K562 (cell line): ENCODE data around the gene BPIFB2. TPM values are rescaled to one million over a fixed set of nuclear protein-coding genes. Genes with fewer than 3 reads are reported as not detected.

Source experiments
- ATAC-seq: fragments of 200-7000 bp; cut with Tn5 transposase; 3 replicates; pipeline ENCODE4 v1.9.1; 2020; ENCODE audit warnings: moderate library complexity
- BruUV-seq: library from RNA; stranded (reverse); fragments of 400-500 nt; replicated peaks from 2 replicates; lab custom pipeline; 2021; lab: Mats Ljungman, UMichigan
- CTCF ChIA-PET: fragments of 300-600 bp; formaldehyde crosslinking; extraction: SDS; loops from one replicate; lab custom pipeline; 2021; ENCODE audit warnings: low intra/inter-chr PET ratio; lab: Yijun Ruan, JAX
- POLR2A ChIA-PET: fragments of 300-600, 350-650 bp; sonication (Branson Sonifier 250); formaldehyde crosslinking; extraction: SDS; loops from one replicate; lab custom pipeline; 2021; ENCODE audit warnings: antibody characterized with exemption, inconsistent platforms; lab: Yijun Ruan, JAX
- DNase-seq, 4 experiments: peaks; one replicate each; pipeline versions ENCODE4 v3.0.0 to v3.0.0-alpha.2; 2011 to 2018; ENCODE audit warnings: low spot score in 3 of 4, mixed read lengths in 3 of 4; ENCODE audit errors: extremely low read depth in 1 of 4
- FAIRE-seq: peaks from 2 replicates; lab custom pipeline; 2011; peaks lifted over from hg19 to GRCh38; lab: Jason Lieb, UNC
- H2AFZ ChIP-seq: 2 replicates; pipeline ENCODE4 v1.6.0; 2011; ENCODE audit warnings: low read depth, low read length, control low read depth, inconsistent platforms
- H3K27ac ChIP-seq: fragments of 200-600 bp; 3 replicates; pipeline ENCODE4 v1.8.0; 2011; ENCODE audit warnings: low read depth, mild to moderate bottlenecking, control low read depth, inconsistent platforms, low read length, moderate library complexity, mixed read lengths; ENCODE audit errors: extremely low read depth
- H3K27me3 ChIP-seq, 2 experiments: fragments of 300-600 bp in 1 of 2; 2 replicates in 1 of 2; 3 replicates in 1 of 2; pipeline versions ENCODE4 v1.6.0 to v1.8.0; 2011; ENCODE audit warnings: inconsistent platforms in 2 of 2, low read length in 2 of 2, mild to moderate bottlenecking in 1 of 2, mixed read lengths in 1 of 2, moderate library complexity in 1 of 2; ENCODE audit not compliant: control insufficient read depth in 2 of 2, insufficient read depth in 2 of 2
- H3K36me3 ChIP-seq: fragments of 300-600 bp; 3 replicates; pipeline ENCODE4 v1.8.0; 2011; ENCODE audit warnings: mild to moderate bottlenecking, low read length, inconsistent platforms; ENCODE audit not compliant: control insufficient read depth, insufficient read depth
- H3K4me1 ChIP-seq, 2 experiments: fragments of 200-600 bp in 1 of 2; replicated peaks in 1 of 2; 2 replicates in 1 of 2; 3 replicates in 1 of 2; pipeline versions ENCODE4 v1.5.1 to v1.8.0; 2011; ENCODE audit warnings: inconsistent platforms in 2 of 2, low read length in 2 of 2, mild to moderate bottlenecking in 1 of 2, mixed read lengths in 1 of 2, moderate library complexity in 1 of 2; ENCODE audit not compliant: control insufficient read depth in 2 of 2, insufficient read depth in 2 of 2
- H3K4me2 ChIP-seq: 2 replicates; pipeline ENCODE4 v1.6.1; 2011; ENCODE audit warnings: low read length, control low read depth, inconsistent platforms, mixed read lengths; ENCODE audit not compliant: insufficient read depth
- H3K4me3 ChIP-seq: fragments of 200-600 bp; sonication (generic), shearing (Covaris generic); 2 replicates; pipeline ENCODE4 v1.5.1; 2016; ENCODE audit warnings: control low read depth, inconsistent platforms
- H3K79me2 ChIP-seq: fragments of 200-600 bp; 3 replicates; pipeline ENCODE4 v1.8.0; 2011; ENCODE audit warnings: low read length, inconsistent platforms; ENCODE audit not compliant: control insufficient read depth, insufficient read depth
- H3K9ac ChIP-seq, 2 experiments: 2 replicates each; pipeline versions ENCODE4 v1.6.0 to v1.6.1; 2011; ENCODE audit warnings: low read depth in 2 of 2, low read length in 2 of 2, control low read depth in 1 of 2, inconsistent platforms in 1 of 2, mild to moderate bottlenecking in 1 of 2, mixed read lengths in 1 of 2; ENCODE audit not compliant: insufficient read depth in 1 of 2
- H3K9me1 ChIP-seq: one replicate; pipeline ENCODE4 v1.6.0; 2011; ENCODE audit warnings: inconsistent platforms, mild to moderate bottlenecking, low read length, moderate library complexity; ENCODE audit not compliant: control insufficient read depth, insufficient read depth
- H3K9me3 ChIP-seq: replicated peaks from 2 replicates; pipeline ENCODE4 v1.5.1; 2011; ENCODE audit warnings: low read depth, low read length, inconsistent platforms; ENCODE audit not compliant: control insufficient read depth, insufficient read depth
- H4K20me1 ChIP-seq: replicated peaks from 2 replicates; pipeline ENCODE4 v1.6.1; 2011; ENCODE audit warnings: low read length, inconsistent platforms, mixed read lengths; ENCODE audit not compliant: control insufficient read depth, insufficient read depth
- BRCA1 ChIP-seq, 2 experiments: fragments of 450-650 bp in 1 of 2; sonication (generic) in 1 of 2; formaldehyde crosslinking in 1 of 2; IDR thresholded peaks; 2 replicates each; pipeline versions ENCODE4 v1.5.0 to v1.6.1; 2017 to 2020; ENCODE audit warnings: mild to moderate bottlenecking in 1 of 2, missing genetic modification reagents in 1 of 2
- CAMTA2 ChIP-seq: fragments of 250-450 bp; sonication (Bioruptor Pico); conservative IDR thresholded peaks from 2 replicates; pipeline ENCODE4 v1.5.1; 2022
- CBX5 ChIP-seq: IDR thresholded peaks from 2 replicates; pipeline ENCODE4 v1.6.1; 2014; ENCODE audit warnings: low read depth, borderline replicate concordance
- ETS2 ChIP-seq: IDR thresholded peaks from 2 replicates; pipeline ENCODE4 v1.6.1; 2016; ENCODE audit warnings: borderline replicate concordance, missing genetic modification characterization, mild to moderate bottlenecking, moderate library complexity, missing compliant biosample characterization; ENCODE audit not compliant: poor library complexity, severe bottlenecking
- ETV6 ChIP-seq, 3 experiments: fragments of 150-350 bp in 1 of 3; sonication (generic) in 1 of 3; formaldehyde crosslinking in 1 of 3; IDR thresholded peaks; 2 replicates each; pipeline versions ENCODE4 v1.6.1 to v1.8.0; 2014 to 2022; ENCODE audit warnings: borderline replicate concordance in 2 of 3, low read depth in 2 of 3, antibody characterized with exemption in 1 of 3, low read length in 1 of 3, mild to moderate bottlenecking in 1 of 3, missing genetic modification reagents in 1 of 3
- ILF3 ChIP-seq: fragments of 450-650 bp; IDR thresholded peaks from 2 replicates; pipeline ENCODE4 v1.6.1; 2018; ENCODE audit warnings: antibody characterized with exemption, mild to moderate bottlenecking, moderate library complexity, borderline replicate concordance
- JUN ChIP-seq, 2 experiments: sonication (generic) in 1 of 2; formaldehyde crosslinking in 1 of 2; IDR thresholded peaks; 2 replicates each; pipeline versions ENCODE4 v1.6.1 to v1.8.0; 2012 to 2022; ENCODE audit warnings: borderline replicate concordance in 2 of 2, mild to moderate bottlenecking in 2 of 2, improper control_type of control experiment in 1 of 2, low read depth in 1 of 2, low read length in 1 of 2, missing genetic modification reagents in 1 of 2
- KDM1A ChIP-seq, 2 experiments: fragments of 450-650 bp; IDR thresholded peaks; 2 replicates each; pipeline ENCODE4 v1.6.1; 2016; ENCODE audit warnings: mild to moderate bottlenecking in 2 of 2
- SMARCA4 ChIP-seq: fragments of 450-650 bp; IDR thresholded peaks from 2 replicates; pipeline ENCODE4 v1.6.1; 2016
- ZNF175 ChIP-seq: fragments of 200-800 bp; sonication (Bioruptor generic); IDR thresholded peaks from 2 replicates; pipeline ENCODE4 v1.6.1; 2016; ENCODE audit warnings: low read depth, mild to moderate bottlenecking, missing genetic modification characterization, missing compliant biosample characterization
- ZNF431 ChIP-seq: sonication (generic); formaldehyde crosslinking; IDR thresholded peaks from 2 replicates; pipeline ENCODE4 v1.8.0; 2022; ENCODE audit warnings: mild to moderate bottlenecking, missing genetic modification reagents
- WGBS: fragments of 100-300 bp; shearing (Covaris generic); methylation state at CpG from one replicate; pipeline ENCODE4 v1.1.6; 2016; ENCODE audit warnings: low coverage, mixed read lengths; ENCODE audit not compliant: insufficient coverage; ENCODE audit errors: missing lambda C conversion rate; 5-methylcytosine and 5-hydroxymethylcytosine counted together
- in situ Hi-C: fragments of 300-500 bp; cut with MboI; formaldehyde crosslinking; loops from 4 replicates; pipeline ENCODE4 v1.15.0; 2018; ENCODE audit warnings: inconsistent platforms, mixed read lengths
- intact Hi-C: fragments of 100-400 bp; cut with micrococcal nuclease; formaldehyde crosslinking; loops from 2 replicates; pipeline ENCODE4 v1.14.2; 2022
- polyA plus RNA-seq, 8 experiments: library from polyadenylated mRNA; depleted of rRNA in 4 of 8; stranded (reverse) in 5 of 8; unstranded in 3 of 8; fragments of >200 nt; fragmentation: Nextera tagmentation in 2 of 8; fragmentation: Illumina TruSeq in 1 of 8; extraction: Ambion mirVana in 2 of 8; extraction: Trizol in 1 of 8; gene quantifications; 2 replicates each; pipeline versions ENCODE4 v1.2.1 to v1.2.3, GENCODE V29; 2011 to 2014; ENCODE audit warnings: inconsistent platforms in 1 of 8, missing spikeins in 1 of 8
- total RNA-seq, 7 experiments: library from RNA; depleted of rRNA in 6 of 7; stranded (reverse); fragments of >200 nt in 6 of 7; fragmentation: Illumina TruSeq in 2 of 7; extraction: Trizol in 2 of 7; gene quantifications; 2 replicates each; pipeline versions ENCODE4 v1.2.1 to v1.2.3, GENCODE V29; 2011 to 2021; ENCODE audit warnings: low replicate concordance in 1 of 7
- TF ChIP-seq, protein P1 (sequence below): sonication (generic); formaldehyde crosslinking; IDR thresholded peaks from 2 replicates; pipeline ENCODE4 v1.4.0; 2020; ENCODE audit warnings: mild to moderate bottlenecking, missing genetic modification reagents
- TF ChIP-seq, protein P2 (sequence below): fragments of 250-450 bp; sonication (Bioruptor Pico); IDR thresholded peaks from 2 replicates; pipeline ENCODE4 v1.4.0; 2020; ENCODE audit warnings: mild to moderate bottlenecking, moderate library complexity
- TF ChIP-seq, protein P3 (sequence below): fragments of 200-800 bp; sonication (Bioruptor generic); IDR thresholded peaks from 2 replicates; pipeline ENCODE4 v1.6.1; 2017; ENCODE audit warnings: missing genetic modification characterization, missing compliant biosample characterization

Gene BPIFB2
- total and polyA plus RNA-seq, 9 of the 15 experiments (the other 6 are each of a cell fraction or from before 2014, with no cell fraction given) = not detected

DNA sequence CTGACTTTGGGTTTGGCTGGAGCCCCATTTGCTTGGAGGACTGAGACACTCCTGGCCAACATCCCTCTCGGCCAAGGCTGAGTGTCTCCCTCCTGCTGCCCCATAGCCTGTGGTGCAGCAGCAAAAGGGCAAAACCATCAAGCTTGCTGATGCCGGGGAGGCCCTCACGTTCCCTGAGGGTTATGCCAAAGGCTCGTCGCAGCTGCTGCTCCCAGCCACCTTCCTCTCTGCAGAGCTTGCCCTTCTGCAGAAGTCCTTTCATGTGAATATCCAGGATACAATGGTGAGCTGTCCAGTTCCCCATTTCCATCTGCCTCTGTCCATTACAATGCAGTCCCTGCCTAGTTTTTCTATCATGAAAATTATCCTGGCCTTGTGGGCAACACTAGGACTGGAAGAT is 30.0 kb downstream of the BPIFB2 start:
- Histone ChIP-seq H3K27me3 (peaks cover 0 to 39% of the 10 kb centered on the region in 2 experiments; a peak in 2 of 5 replicates), H2AFZ (no peak overlapping the region), H3K9me1 (no peaks in the 10 kb centered on the region), H3K9me3 (no peaks in the 10 kb centered on the region), H3K4me2 (no peak overlapping the region), H4K20me1 (no peaks in the 10 kb centered on the region; the same call in 1 of the 2 replicates), H3K79me2 (no peaks in the 10 kb centered on the region), H3K27ac (no peak overlapping the region), H3K9ac (no peak overlapping the region), H3K4me3 (no peak overlapping the region), H3K4me1 (no peaks in the 10 kb centered on the region), H3K36me3 (no peaks in the 10 kb centered on the region)
- BruUV-seq = no TSS peak
- CTCF ChIA-PET = no interaction called here
- TF ChIP-seq ZNF175 (CRISPR knock-in tag) = no peak
- TF ChIP-seq, protein P1, sequence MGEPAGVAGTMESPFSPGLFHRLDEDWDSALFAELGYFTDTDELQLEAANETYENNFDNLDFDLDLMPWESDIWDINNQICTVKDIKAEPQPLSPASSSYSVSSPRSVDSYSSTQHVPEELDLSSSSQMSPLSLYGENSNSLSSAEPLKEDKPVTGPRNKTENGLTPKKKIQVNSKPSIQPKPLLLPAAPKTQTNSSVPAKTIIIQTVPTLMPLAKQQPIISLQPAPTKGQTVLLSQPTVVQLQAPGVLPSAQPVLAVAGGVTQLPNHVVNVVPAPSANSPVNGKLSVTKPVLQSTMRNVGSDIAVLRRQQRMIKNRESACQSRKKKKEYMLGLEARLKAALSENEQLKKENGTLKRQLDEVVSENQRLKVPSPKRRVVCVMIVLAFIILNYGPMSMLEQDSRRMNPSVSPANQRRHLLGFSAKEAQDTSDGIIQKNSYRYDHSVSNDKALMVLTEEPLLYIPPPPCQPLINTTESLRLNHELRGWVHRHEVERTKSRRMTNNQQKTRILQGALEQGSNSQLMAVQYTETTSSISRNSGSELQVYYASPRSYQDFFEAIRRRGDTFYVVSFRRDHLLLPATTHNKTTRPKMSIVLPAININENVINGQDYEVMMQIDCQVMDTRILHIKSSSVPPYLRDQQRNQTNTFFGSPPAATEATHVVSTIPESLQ (CRISPR knock-in tag) = no peak
- no peak for TF ChIP-seq ETS2 (tag)
- TF ChIP-seq BRCA1 (IDR thresholded peaks at IDR 0.05) = no peak
- TF ChIP-seq BRCA1 (CRISPR knock-in tag; IDR thresholded peaks at IDR 0.05) = no peak
- TF ChIP-seq ETV6 (IDR thresholded peaks at IDR 0.05; ENCODE audit: borderline replicate concordance in 1 of 2, low read depth in 2 of 2, low read length in 1 of 2) = no peak
- TF ChIP-seq ETV6 (CRISPR knock-in tag; IDR thresholded peaks at IDR 0.05; ENCODE audit: borderline replicate concordance) = no peak
- no peak for TF ChIP-seq JUN (IDR thresholded peaks at IDR 0.05; ENCODE audit: borderline replicate concordance, low read depth, low read length)
- TF ChIP-seq JUN (CRISPR knock-in tag; IDR thresholded peaks at IDR 0.05; ENCODE audit: borderline replicate concordance) = no peak
- no peak for TF ChIP-seq ILF3
- TF ChIP-seq, protein P2, sequence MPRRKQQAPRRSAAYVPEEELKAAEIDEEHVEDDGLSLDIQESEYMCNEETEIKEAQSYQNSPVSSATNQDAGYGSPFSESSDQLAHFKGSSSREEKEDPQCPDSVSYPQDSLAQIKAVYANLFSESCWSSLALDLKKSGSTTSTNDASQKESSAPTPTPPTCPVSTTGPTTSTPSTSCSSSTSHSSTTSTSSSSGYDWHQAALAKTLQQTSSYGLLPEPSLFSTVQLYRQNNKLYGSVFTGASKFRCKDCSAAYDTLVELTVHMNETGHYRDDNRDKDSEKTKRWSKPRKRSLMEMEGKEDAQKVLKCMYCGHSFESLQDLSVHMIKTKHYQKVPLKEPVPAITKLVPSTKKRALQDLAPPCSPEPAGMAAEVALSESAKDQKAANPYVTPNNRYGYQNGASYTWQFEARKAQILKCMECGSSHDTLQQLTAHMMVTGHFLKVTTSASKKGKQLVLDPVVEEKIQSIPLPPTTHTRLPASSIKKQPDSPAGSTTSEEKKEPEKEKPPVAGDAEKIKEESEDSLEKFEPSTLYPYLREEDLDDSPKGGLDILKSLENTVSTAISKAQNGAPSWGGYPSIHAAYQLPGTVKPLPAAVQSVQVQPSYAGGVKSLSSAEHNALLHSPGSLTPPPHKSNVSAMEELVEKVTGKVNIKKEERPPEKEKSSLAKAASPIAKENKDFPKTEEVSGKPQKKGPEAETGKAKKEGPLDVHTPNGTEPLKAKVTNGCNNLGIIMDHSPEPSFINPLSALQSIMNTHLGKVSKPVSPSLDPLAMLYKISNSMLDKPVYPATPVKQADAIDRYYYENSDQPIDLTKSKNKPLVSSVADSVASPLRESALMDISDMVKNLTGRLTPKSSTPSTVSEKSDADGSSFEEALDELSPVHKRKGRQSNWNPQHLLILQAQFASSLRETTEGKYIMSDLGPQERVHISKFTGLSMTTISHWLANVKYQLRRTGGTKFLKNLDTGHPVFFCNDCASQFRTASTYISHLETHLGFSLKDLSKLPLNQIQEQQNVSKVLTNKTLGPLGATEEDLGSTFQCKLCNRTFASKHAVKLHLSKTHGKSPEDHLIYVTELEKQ = no peak
- TF ChIP-seq CAMTA2 = no peak
- TF ChIP-seq, protein P3, sequence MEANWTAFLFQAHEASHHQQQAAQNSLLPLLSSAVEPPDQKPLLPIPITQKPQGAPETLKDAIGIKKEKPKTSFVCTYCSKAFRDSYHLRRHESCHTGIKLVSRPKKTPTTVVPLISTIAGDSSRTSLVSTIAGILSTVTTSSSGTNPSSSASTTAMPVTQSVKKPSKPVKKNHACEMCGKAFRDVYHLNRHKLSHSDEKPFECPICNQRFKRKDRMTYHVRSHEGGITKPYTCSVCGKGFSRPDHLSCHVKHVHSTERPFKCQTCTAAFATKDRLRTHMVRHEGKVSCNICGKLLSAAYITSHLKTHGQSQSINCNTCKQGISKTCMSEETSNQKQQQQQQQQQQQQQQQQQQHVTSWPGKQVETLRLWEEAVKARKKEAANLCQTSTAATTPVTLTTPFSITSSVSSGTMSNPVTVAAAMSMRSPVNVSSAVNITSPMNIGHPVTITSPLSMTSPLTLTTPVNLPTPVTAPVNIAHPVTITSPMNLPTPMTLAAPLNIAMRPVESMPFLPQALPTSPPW = no peak
- no peak for TF ChIP-seq ZNF431 (CRISPR knock-in tag)
- no peak for TF ChIP-seq KDM1A (IDR thresholded peaks at IDR 0.05)
- no peak for TF ChIP-seq CBX5
- no peak for TF ChIP-seq SMARCA4
- WGBS = 0% methylated on average over 5 of the region's 5 CpGs
- in situ Hi-C loops (no loop called here), intact Hi-C loops (no loop called here)
- no peak for FAIRE-seq
- POLR2A ChIA-PET = interaction anchor here (0.6 kb wide), 1 partner anchor 28 kb away, joined by 3 read pairs; no protein-coding TSS in a partner anchor
- DNase-seq = no peak
- ATAC-seq = no peak
